ENCODE measurements around the gene KLHDC4. TPM values are rescaled to one million over a fixed set of nuclear protein-coding genes. Genes with fewer than 3 reads are reported as not detected.
"Not testable (repeated sequence)": the region's sequence is repeated elsewhere in the genome, so short reads cannot be mapped to it uniquely, and the experiment has no call there.

The KLHDC4 gene
- polyA plus RNA-seq, 2 of the 4 experiments (the other 2 are of a cell fraction) = 25.9 to 37.2 TPM

- TF ChIP-seq FOXS1 (CRISPR knock-in tag; IDR thresholded peaks at IDR 0.05) (peak; percentile 64; the same call in 1 of the 2 replicates), HOXB13 (CRISPR knock-in tag; IDR thresholded peaks at IDR 0.05; ENCODE audit: low read depth) (peak; percentile 87), FOSL2 (IDR thresholded peaks at IDR 0.05) (0 out of 2 replicates have a peak, but pooled peaks have one; percentile 27), FOSL2 (CRISPR knock-in tag; IDR thresholded peaks at IDR 0.05) (peak; percentile 81), PBX3 (IDR thresholded peaks at IDR 0.05) (peak; percentile 81), CBX8 (IDR thresholded peaks at IDR 0.05) (no peak), ZC3H11A (IDR thresholded peaks at IDR 0.05) (no peak)
Measured at GRCh38 chr16:87778830-87779579, 13.2 kb upstream of the KLHDC4 start (continued).

- peak overlapping the region; percentile 31; the same call in 2 of the 3 replicates for H3K4me3 ChIP-seq
- 53% methylated on average over 13 of the region's 13 CpGs for WGBS (ENCODE audit: missing lambda C conversion rate)
Measured at GRCh38 chr16:87778476-87778829, 12.7 kb upstream of the KLHDC4 start.

GRCh38 chr16:87773836-87774235 is 8.1 kb upstream of the KLHDC4 start:
- H3K4me3 ChIP-seq; ATAC-seq; DNase-seq (ENCODE audit: low read depth in 1 of 2, low spot score in 1 of 2); H3K9me3 ChIP-seq; H3K4me2 ChIP-seq; H3K27ac ChIP-seq; POLR2A ChIA-PET; FAIRE-seq: not testable (repeated sequence)
- CTCF ChIA-PET = interaction anchor here (2.5 to 5.0 kb wide), 2 partner anchors 76 to 97 kb away, joined by 7 to 41 read pairs; no protein-coding TSS in a partner anchor
- WGBS (ENCODE audit: missing lambda C conversion rate) = 86% methylated on average over 16 of the region's 16 CpGs
- H3K4me1 ChIP-seq = peaks cover 17% of the 10 kb centered on the region

More at GRCh38 chr16:87778476-87778829, 12.7 kb upstream of the KLHDC4 start:
- CTCF ChIA-PET = interaction anchor here (0.6 to 8.2 kb wide), 33 partner anchors 9 to 186 kb away, joined by 3 to 417 read pairs (median 7); partner anchors contain the start of genes BANP, KLHDC4 and SLC7A5
- peak in 1 of 2 experiments; percentile 17; a peak in 3 of 6 replicates for ATAC-seq
- peak overlapping the region; percentile 64 for H3K4me2 ChIP-seq
- DNase-seq (ENCODE audit: low read depth in 1 of 2, low spot score in 1 of 2) = no peak
- FAIRE-seq = no peak
- peak overlapping the region; percentile 96 for H3K27ac ChIP-seq
- no peaks in the 10 kb centered on the region for H3K9me3 ChIP-seq
- POLR2A ChIA-PET = interaction anchor here (0.6 to 2.3 kb wide), 11 partner anchors 12 to 91 kb away, joined by 3 to 73 read pairs (median 7); partner anchors contain the start of gene SLC7A5
- peak; percentile 35; the same call in 1 of the 2 replicates for TF ChIP-seq ZNF302 (CRISPR knock-in tag; IDR thresholded peaks at IDR 0.05)
- no peak for TF ChIP-seq FOXS1 (CRISPR knock-in tag; IDR thresholded peaks at IDR 0.05)
- no peak for TF ChIP-seq RCOR1 (IDR thresholded peaks at IDR 0.05; ENCODE audit: low read depth, low read length)
- peaks cover 43% of the 10 kb centered on the region for H3K4me1 ChIP-seq

GRCh38 chr16:87767456-87767855 is 1.7 kb upstream of the KLHDC4 start:
- H3K9me3 ChIP-seq; H3K27ac ChIP-seq; H3K4me2 ChIP-seq; H3K4me3 ChIP-seq; DNase-seq (ENCODE audit: low read depth in 1 of 2, low spot score in 1 of 2); POLR2A ChIA-PET; FAIRE-seq; ATAC-seq: not testable (repeated sequence)
- H3K4me1 ChIP-seq = peaks cover 18% of the 10 kb centered on the region
- 85% methylated on average over 4 of the region's 4 CpGs for WGBS (ENCODE audit: missing lambda C conversion rate)
- CTCF ChIA-PET = interaction anchor here (0.6 to 4.5 kb wide), 7 partner anchors 13 to 111 kb away, joined by 3 to 46 read pairs (median 4); partner anchors contain the start of gene SLC7A5

- ChIA-PET CTCF (interaction anchor here (0.6 to 4.5 kb wide), 7 partner anchors 10 to 131 kb away, joined by 3 to 27 read pairs (median 3); no protein-coding TSS in a partner anchor), POLR2A (interaction anchor here (0.7 to 2.2 kb wide), 4 partner anchors 12 to 166 kb away, joined by 3 to 9 read pairs (median 4); partner anchors contain the start of gene SLC7A5)
- DNase-seq (ENCODE audit: low read depth in 1 of 2, low spot score in 1 of 2) (no peak), FAIRE-seq (no peak), ATAC-seq (no peak)
- H3K4me1 ChIP-seq = peaks cover 18% of the 10 kb centered on the region
- H3K4me2 ChIP-seq = peak overlapping the region; percentile 93
- whole genome bisulfite sequencing (ENCODE audit: missing lambda C conversion rate) = 45% methylated on average over 17 of the region's 17 CpGs
- H3K4me3 ChIP-seq = peak overlapping the region; percentile 92
- no peaks in the 10 kb centered on the region for H3K9me3 ChIP-seq
- peak overlapping the region; percentile 89 to 91 for H3K27ac ChIP-seq
- no peak for TF ChIP-seq MAX (IDR thresholded peaks at IDR 0.05)
- peak; percentile 12; the same call in 1 of the 2 replicates for TF ChIP-seq ATOH8 (CRISPR knock-in tag; IDR thresholded peaks at IDR 0.05; ENCODE audit: low read depth)
- no peak for TF ChIP-seq CBX8 (IDR thresholded peaks at IDR 0.05)
- no peak for TF ChIP-seq RFX5 (IDR thresholded peaks at IDR 0.05)
Measured at GRCh38 chr16:87766485-87766797, 655 bp upstream of the KLHDC4 start.
